Heart right ventricle (tissue), 16 donors: Measurements from ENCODE around the gene PRPF38A. TPM values are rescaled to one million over a fixed set of nuclear protein-coding genes. Genes with fewer than 3 reads are reported as not detected.

Experiments used
- ATAC-seq, 8 donors: fragments of 200-7000 bp; cut with Tn5 transposase; one replicate each; pipeline ENCODE4 v1.9.1; 2020; ENCODE audit warnings: mild to moderate bottlenecking in 8 of 8, moderate library complexity in 8 of 8, moderate number of reproducible peaks in 1 of 8
- DNase-seq, 2 donors: peaks; one replicate each; pipeline ENCODE4 v3.0.0-alpha.2; 2020
- H3K27ac ChIP-seq, 10 donors: fragments of 200-600 bp; sonication (generic) in 2 of 10; one replicate each; pipeline versions ENCODE4 v1.5.0 to v1.8.0; 2020 to 2022; ENCODE audit warnings: mild to moderate bottlenecking in 3 of 10
- H3K27me3 ChIP-seq, 7 donors: fragments of 200-600 bp; one replicate each; pipeline ENCODE4 v1.8.0; 2021 to 2022; ENCODE audit warnings: mild to moderate bottlenecking in 2 of 7
- H3K36me3 ChIP-seq, 9 donors: fragments of 200-600 bp; sonication (generic) in 1 of 9; one replicate each; pipeline versions ENCODE4 v1.5.0 to v1.8.0; 2020 to 2022; ENCODE audit warnings: mild to moderate bottlenecking in 2 of 9
- H3K4me1 ChIP-seq, 9 donors: fragments of 200-600 bp; sonication (generic) in 1 of 9; one replicate each; pipeline versions ENCODE4 v1.5.0 to v1.8.0; 2020 to 2022; ENCODE audit warnings: mild to moderate bottlenecking in 4 of 9
- H3K4me3 ChIP-seq, 10 donors: fragments of 200-600 bp; sonication (generic) in 2 of 10; one replicate each; pipeline versions ENCODE4 v1.5.0 to v1.8.0; 2020 to 2022; ENCODE audit warnings: mild to moderate bottlenecking in 7 of 10, moderate library complexity in 2 of 10
- H3K9me3 ChIP-seq, 11 donors: fragments of 200-600 bp in 10 of 11; sonication (generic) in 2 of 11; one replicate each; pipeline versions ENCODE4 v1.5.0 to v1.8.0; 2013 to 2022; ENCODE audit warnings: mild to moderate bottlenecking in 2 of 11, control low read depth in 1 of 11, moderate library complexity in 1 of 11
- WGBS, 2 donors: extraction: QIAGEN DNeasy Blood & Tissue Kit; methylation state at CpG; one replicate each; pipeline ENCODE4 v1.1.7; 2013; ENCODE audit warnings: inconsistent platforms in 1 of 2; 5-methylcytosine and 5-hydroxymethylcytosine counted together
- intact Hi-C, 10 donors: fragments of 100-400 bp; cut with DNase I; formaldehyde crosslinking; loops; one replicate each; pipeline versions ENCODE4 v1.11.1 to v1.14.2; 2022
- polyA plus RNA-seq, 2 donors: library from polyadenylated mRNA; stranded (reverse); fragments of 200-250 nt; gene quantifications; one replicate each; pipeline ENCODE4 v1.2.3, GENCODE V29; 2013
- total RNA-seq, 10 donors: library from RNA; stranded (reverse); fragmentation: NEBNext Ultra II Directional in 3 of 10; extraction: Animal tissue kit (Norgen Biotek cat#: 25700) in 3 of 10; gene quantifications; one replicate each; pipeline versions ENCODE4 v1.2.1 to v1.2.4, GENCODE V29; 2021 to 2023
- TF ChIP-seq, protein P1 (sequence below), 9 donors: fragments of 200-600 bp; sonication (generic) in 2 of 9; IDR thresholded peaks; one replicate each; pipeline versions ENCODE4 v1.5.0 to v1.8.0; 2021 to 2022; ENCODE audit warnings: antibody characterized with exemption in 9 of 9, mild to moderate bottlenecking in 5 of 9, moderate library complexity in 1 of 9
- donor health status: Arrhythmogenic right ventricular cardiomyopathy.
- donor health status: ischemic (EF 13 %, LVEDD 7.1; RV severe dilation, severe dysfunction).
- donor health status: healthy with polysubstance abuse.
- donor health status: DM: no; HTN: yes; CAD: no.
- donor health status: DM: no; HTN: no; CAD: no.
- donor health status: ischemic (EF 25% LVEDD 6.9; RV normal size, moderate dysfunction).
- donor health status: ischemic (EF 25% LVEDD 5.7; RV mildly dilated, moderate dysfunction).
- donor health status: healthy.
- donor health status: DM: yes; HTN: yes; CAD: no.
- donor health status: Ischemic cardiomyopathy.
- donor health status: ischemic (EF 35%, LVEDD 5.7; RV mildly dilated, moderate dysfunction).
- donor health status: nonischemic (EF 11% LVEDD 7.7; RV severe dilation, severe dysfunction).
- donor health status: DM: yes; HTN: yes; CAD: no.
- donor health status: PGD.
- donor health status: ischemic (EF 29% LVEDD 5.4; RV normal size, mild dysfunction).
- donor health status: nonischemic (EF 23%, LVEDD 6.1; RV moderate dilation, normal function).

PRPF38A gene
- total and polyA plus RNA-seq, 12 donors, result 6.4 to 20.8 (median 18.1) TPM

DNA sequence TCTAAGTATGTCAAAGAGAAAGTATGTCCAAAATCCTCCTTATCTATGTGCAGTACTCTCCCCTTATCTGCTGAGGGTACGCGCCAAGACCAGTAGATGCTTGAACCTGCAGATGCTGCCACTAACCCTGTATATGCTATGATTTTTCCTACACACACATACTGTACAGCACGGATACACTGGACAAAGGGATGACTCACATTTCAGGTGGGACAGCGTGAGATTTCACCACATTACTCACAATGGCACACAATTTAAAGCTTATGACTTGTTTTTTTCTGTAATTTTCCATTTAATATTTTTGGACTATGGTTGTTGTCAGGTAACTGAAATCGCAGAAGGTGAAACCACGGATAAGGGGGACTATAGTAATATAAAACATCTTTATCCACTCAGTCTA lies 4.3 kb upstream of the PRPF38A start:
- ATAC-seq (no peak), DNase-seq (no peak)
- 88 to 94% methylated on average over 6 of the region's 6 CpGs for WGBS, 2 donors
- H3K36me3 ChIP-seq, result peaks cover 0 to 30% (median 0%) of the 10 kb centered on the region in 9 donors
- peaks cover 4 to 14% (median 8%) of the 10 kb centered on the region in 9 donors for H3K4me1 ChIP-seq
- H3K9me3 ChIP-seq, result no peaks in the 10 kb centered on the region
- TF ChIP-seq, protein P1, sequence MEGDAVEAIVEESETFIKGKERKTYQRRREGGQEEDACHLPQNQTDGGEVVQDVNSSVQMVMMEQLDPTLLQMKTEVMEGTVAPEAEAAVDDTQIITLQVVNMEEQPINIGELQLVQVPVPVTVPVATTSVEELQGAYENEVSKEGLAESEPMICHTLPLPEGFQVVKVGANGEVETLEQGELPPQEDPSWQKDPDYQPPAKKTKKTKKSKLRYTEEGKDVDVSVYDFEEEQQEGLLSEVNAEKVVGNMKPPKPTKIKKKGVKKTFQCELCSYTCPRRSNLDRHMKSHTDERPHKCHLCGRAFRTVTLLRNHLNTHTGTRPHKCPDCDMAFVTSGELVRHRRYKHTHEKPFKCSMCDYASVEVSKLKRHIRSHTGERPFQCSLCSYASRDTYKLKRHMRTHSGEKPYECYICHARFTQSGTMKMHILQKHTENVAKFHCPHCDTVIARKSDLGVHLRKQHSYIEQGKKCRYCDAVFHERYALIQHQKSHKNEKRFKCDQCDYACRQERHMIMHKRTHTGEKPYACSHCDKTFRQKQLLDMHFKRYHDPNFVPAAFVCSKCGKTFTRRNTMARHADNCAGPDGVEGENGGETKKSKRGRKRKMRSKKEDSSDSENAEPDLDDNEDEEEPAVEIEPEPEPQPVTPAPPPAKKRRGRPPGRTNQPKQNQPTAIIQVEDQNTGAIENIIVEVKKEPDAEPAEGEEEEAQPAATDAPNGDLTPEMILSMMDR (IDR thresholded peaks at IDR 0.05), result no peak
- no peaks in the 10 kb centered on the region for H3K27me3 ChIP-seq
- intact Hi-C loops, result loop anchor here in 2 of 10 donors (10.0 kb wide), 2 partner anchors 285 to 295 kb away; partner anchors contain the start of gene COA7 (in 1 of the 2)
- H3K27ac ChIP-seq, result no peak overlapping the region
- no peak overlapping the region for H3K4me3 ChIP-seq

DNA sequence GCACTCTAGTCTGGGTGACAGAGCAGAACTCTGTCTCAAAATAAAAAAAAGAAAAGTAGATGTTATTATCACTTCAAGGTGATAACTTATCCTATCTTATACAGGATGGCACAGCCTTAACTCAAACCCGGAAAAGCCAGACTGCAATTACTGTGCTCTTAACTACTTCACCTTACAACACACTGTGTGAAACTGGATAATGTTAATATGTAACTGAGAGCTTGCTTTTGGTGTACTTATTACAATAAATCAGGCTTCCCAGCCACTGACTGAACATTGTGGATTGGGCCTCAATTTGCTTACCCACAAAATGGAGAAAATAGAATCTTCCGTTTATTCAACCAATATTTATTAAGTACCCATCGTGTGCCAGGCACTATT lies 1.6 kb upstream of the PRPF38A start:
- intact Hi-C loops, result loop anchor here in 2 of 10 donors (10.0 kb wide), 2 partner anchors 282 to 292 kb away; partner anchors contain the start of gene COA7 (in 1 of the 2)
- peak overlapping the region in 1 of 10 donors; percentile 86 for H3K4me3 ChIP-seq
- ATAC-seq (no peak), DNase-seq (no peak)
- no peak overlapping the region for H3K27ac ChIP-seq
- H3K9me3 ChIP-seq, result no peaks in the 10 kb centered on the region
- peaks cover 7 to 34% (median 21%) of the 10 kb centered on the region in 9 donors for H3K4me1 ChIP-seq
- 68 to 75% methylated on average over 3 of the region's 3 CpGs for WGBS, 2 donors
- TF ChIP-seq, protein P1 (IDR thresholded peaks at IDR 0.05), result no peak
- no peaks in the 10 kb centered on the region for H3K27me3 ChIP-seq
- H3K36me3 ChIP-seq, result peaks cover 0 to 26% (median 3%) of the 10 kb centered on the region in 9 donors

DNA sequence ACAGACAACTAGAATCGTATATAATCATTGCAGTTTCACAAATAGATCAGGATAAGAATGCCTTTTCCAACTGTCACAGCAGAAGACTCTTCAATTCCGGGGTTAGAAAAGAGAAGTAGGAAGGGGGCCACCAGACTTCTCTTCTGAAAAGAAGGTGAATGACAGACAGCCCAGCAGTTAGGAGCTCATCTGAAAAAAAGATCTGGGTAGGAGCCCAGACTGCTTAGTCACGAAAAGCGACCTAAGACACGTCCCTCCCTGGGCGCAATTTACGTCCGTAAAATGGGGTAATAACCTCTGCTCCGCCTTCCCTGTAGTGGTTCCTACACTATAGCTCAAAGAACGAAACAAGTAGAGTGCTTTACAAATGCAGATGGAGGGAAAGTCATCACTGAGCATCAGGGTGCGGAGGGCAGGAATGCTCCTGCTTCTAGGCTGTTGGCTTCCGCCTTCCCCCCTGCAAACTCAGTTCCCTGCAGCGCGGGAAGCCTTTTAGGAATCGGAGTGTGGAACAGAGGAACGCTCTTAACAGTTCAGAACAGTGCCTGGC lies 761 bp upstream of the PRPF38A start:
- intact Hi-C loops, result loop anchor here in 5 of 10 donors (1.0 to 10.0 kb wide), 4 partner anchors 37 to 291 kb away; partner anchors contain the start of genes CC2D1B (in 3 of the 5) and COA7 (in 1 of the 5)
- 1% methylated on average over 16 of the region's 16 CpGs for WGBS, 2 donors
- TF ChIP-seq, protein P1 (IDR thresholded peaks at IDR 0.05), result no peak
- H3K4me3 ChIP-seq, result peak overlapping the region; percentile 64 to 95 (median 86)
- peaks cover 0 to 34% (median 11%) of the 10 kb centered on the region in 9 donors for H3K36me3 ChIP-seq
- ATAC-seq, result peak in 4 of 8 donors; percentile 1 to 16 (median 11)
- peaks cover 7 to 34% (median 21%) of the 10 kb centered on the region in 9 donors for H3K4me1 ChIP-seq
- H3K27me3 ChIP-seq, result no peaks in the 10 kb centered on the region
- DNase-seq, result no peak
- H3K27ac ChIP-seq, result peak overlapping the region in 7 of 10 donors; percentile 83 to 93 (median 90)
- no peaks in the 10 kb centered on the region for H3K9me3 ChIP-seq

DNA sequence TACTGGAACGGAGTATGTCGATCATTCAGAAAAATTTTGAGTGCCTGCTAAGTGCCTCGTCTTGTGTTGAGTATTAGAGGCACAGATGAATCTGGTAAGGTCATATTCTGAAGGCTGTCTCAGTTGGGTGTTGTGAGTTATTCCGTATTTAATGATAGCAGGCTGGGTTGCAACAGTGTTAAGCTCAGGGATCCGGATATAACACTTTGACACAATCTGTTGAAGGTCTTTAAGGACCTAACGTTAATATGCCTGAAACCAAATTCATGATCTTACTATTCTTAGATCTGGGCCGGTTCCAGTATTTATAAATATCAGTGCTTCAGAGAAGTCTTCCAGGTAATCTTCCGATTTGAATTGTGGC lies 555 bp downstream of the PRPF38A start:
- ATAC-seq, result peak in 2 of 8 donors; percentile 1
- no peaks in the 10 kb centered on the region for H3K9me3 ChIP-seq
- intact Hi-C loops, result loop anchor here in 5 of 10 donors (1.0 to 10.0 kb wide), 4 partner anchors 38 to 290 kb away; partner anchors contain the start of genes CC2D1B (in 3 of the 5) and COA7 (in 1 of the 5)
- 2% methylated on average over 8 of the region's 8 CpGs for WGBS, 2 donors
- H3K27me3 ChIP-seq, result no peaks in the 10 kb centered on the region
- peaks cover 7 to 34% (median 21%) of the 10 kb centered on the region in 9 donors for H3K4me1 ChIP-seq
- peaks cover 0 to 44% (median 21%) of the 10 kb centered on the region in 9 donors for H3K36me3 ChIP-seq
- no peak for DNase-seq
- peak overlapping the region; percentile 5 to 93 (median 88) for H3K27ac ChIP-seq
- TF ChIP-seq, protein P1 (IDR thresholded peaks at IDR 0.05), result no peak
- H3K4me3 ChIP-seq, result peak overlapping the region; percentile 64 to 95 (median 86)
